Measurements from ENCODE around the gene CAPNS2.

The CAPNS2 gene

GRCh38 chr16:55566432-55567175 is at the start of gene CAPNS2:
Gene CAPNS2 (plus strand): TSS chr16:55566684. CDS start chr16:55566757, 73 bp downstream.
- TF ChIP-seq CTCF (IDR thresholded peaks at IDR 0.05; ENCODE audit: insufficient read depth, low read depth, low read length, missing control alignments) = no peak
- H3K4me3 ChIP-seq (ENCODE audit: low read depth, low read length) = no peak within 1 kb of the TSS
- no peak for DNase-seq (ENCODE audit: low read depth)

GRCh38 chr16:55521792-55522191 is 44.7 kb upstream of the CAPNS2 start:
- no peak for TF ChIP-seq CTCF (IDR thresholded peaks at IDR 0.05; ENCODE audit: insufficient read depth, low read depth, low read length, missing control alignments)
- H3K4me3 ChIP-seq (ENCODE audit: low read depth, low read length) = no peak overlapping the region
- no peak for DNase-seq (ENCODE audit: low read depth)

- no peak overlapping the region for H3K4me3 ChIP-seq (ENCODE audit: low read depth, low read length)
- TF ChIP-seq CTCF (IDR thresholded peaks at IDR 0.05; ENCODE audit: insufficient read depth, low read depth, low read length, missing control alignments) = no peak
- DNase-seq (ENCODE audit: low read depth) = no peak
Observed at GRCh38 chr16:55526441-55526840, 40.0 kb upstream of the CAPNS2 start.

GRCh38 chr16:55527885-55528284 is 38.6 kb upstream of the CAPNS2 start:
- TF ChIP-seq CTCF (IDR thresholded peaks at IDR 0.05; ENCODE audit: insufficient read depth, low read depth, low read length, missing control alignments) = no peak
- DNase-seq (ENCODE audit: low read depth) = no peak
- H3K4me3 ChIP-seq (ENCODE audit: low read depth, low read length) = no peak overlapping the region

GRCh38 chr16:55529018-55529417 is 37.5 kb upstream of the CAPNS2 start:
- no peak for TF ChIP-seq CTCF (IDR thresholded peaks at IDR 0.05; ENCODE audit: insufficient read depth, low read depth, low read length, missing control alignments)
- no peak for DNase-seq (ENCODE audit: low read depth)
- no peak overlapping the region for H3K4me3 ChIP-seq (ENCODE audit: low read depth, low read length)

- TF ChIP-seq CTCF (IDR thresholded peaks at IDR 0.05; ENCODE audit: insufficient read depth, low read depth, low read length, missing control alignments) = no peak
- no peak for DNase-seq (ENCODE audit: low read depth)
- no peak overlapping the region for H3K4me3 ChIP-seq (ENCODE audit: low read depth, low read length)
Observed at GRCh38 chr16:55530316-55530856, 36.1 kb upstream of the CAPNS2 start.

- no peak for TF ChIP-seq CTCF (IDR thresholded peaks at IDR 0.05; ENCODE audit: insufficient read depth, low read depth, low read length, missing control alignments)
Observed at GRCh38 chr16:55532227-55532626, 34.3 kb upstream of the CAPNS2 start.

More at GRCh38 chr16:55532227-55532626, 34.3 kb upstream of the CAPNS2 start:
- no peak for DNase-seq (ENCODE audit: low read depth)
- H3K4me3 ChIP-seq (ENCODE audit: low read depth, low read length) = no peak overlapping the region
